Activated naive CD8-positive, alpha-beta T cell treated with anti-CD3 and anti-CD28 coated beads, Interleukin-2, amount 10 ng/mL, durations not matched to agents 7 days and 5 days (primary cell): ENCODE results near the gene SPTSSA. TPM values are rescaled to one million over a fixed set of nuclear protein-coding genes. Genes with fewer than 3 reads are reported as not detected.
"Not testable (repeated sequence)": the region's sequence is repeated elsewhere in the genome, so short reads cannot be mapped to it uniquely, and the experiment has no call there.

Experiments used
- ATAC-seq: fragments of 150-1000 bp; cut with Tn5 transposase; one replicate; pipeline ENCODE4 v1.10.0; 2021; ENCODE audit warnings: low read depth, moderate library complexity
- POLR2A ChIA-PET: fragments of 350-600 bp; sonication (Branson Sonifier 250); formaldehyde crosslinking; loops from one replicate; lab custom pipeline; 2021; ENCODE audit warnings: antibody characterized with exemption; lab: Charles Lee
- DNase-seq: peaks from one replicate; pipeline ENCODE4 v3.0.0; 2021
- H3K27ac Mint-ChIP-seq: one replicate; pipeline ENCODE4 v1.8.0; 2022; ENCODE audit warnings: mild to moderate bottlenecking, mixed read lengths
- H3K27me3 Mint-ChIP-seq: one replicate; pipeline ENCODE4 v1.8.0; 2022; ENCODE audit warnings: mild to moderate bottlenecking, moderate library complexity, mixed read lengths
- H3K36me3 Mint-ChIP-seq: one replicate; pipeline ENCODE4 v1.8.0; 2021; ENCODE audit warnings: mild to moderate bottlenecking, mixed read lengths
- H3K4me1 Mint-ChIP-seq: one replicate; pipeline ENCODE4 v1.8.0; 2021; ENCODE audit warnings: mixed read lengths
- H3K4me3 Mint-ChIP-seq: one replicate; pipeline ENCODE4 v1.8.0; 2022; ENCODE audit warnings: mild to moderate bottlenecking, moderate library complexity, mixed read lengths
- H3K9me3 Mint-ChIP-seq: one replicate; pipeline ENCODE4 v1.8.0; 2021; ENCODE audit warnings: mixed read lengths
- total RNA-seq, 2 experiments: library from RNA; stranded (reverse); gene quantifications; one replicate each; pipeline ENCODE4 v1.2.3, GENCODE V29; 2021

Gene SPTSSA
- total RNA-seq, 2 experiments from 2014 or later, result 10.3 to 11.5 TPM

GRCh38 chr14:34387974-34388516, 74.0 kb downstream of the SPTSSA start:
- DNase-seq, result no peak
- H3K4me3 Mint-ChIP-seq, result no peak overlapping the region
- no peaks in the 10 kb centered on the region for H3K4me1 Mint-ChIP-seq
- no peak for ATAC-seq
- H3K27ac Mint-ChIP-seq, result no peak overlapping the region
- no peaks in the 10 kb centered on the region for H3K36me3 Mint-ChIP-seq
- no peaks in the 10 kb centered on the region for H3K27me3 Mint-ChIP-seq
- POLR2A ChIA-PET, result no interaction called here
- H3K9me3 Mint-ChIP-seq, result peaks cover 3% of the 10 kb centered on the region

- Mint-ChIP-seq H3K27ac (no peak overlapping the region), H3K27me3 (no peaks in the 10 kb centered on the region), H3K36me3 (no peaks in the 10 kb centered on the region), H3K9me3 (peaks cover 3% of the 10 kb centered on the region), H3K4me1 (no peaks in the 10 kb centered on the region), H3K4me3 (no peak overlapping the region)
- DNase-seq (no peak), ATAC-seq (no peak)
- POLR2A ChIA-PET, result no interaction called here
Measured at GRCh38 chr14:34386865-34387485, 75.1 kb downstream of the SPTSSA start.

GRCh38 chr14:34385881-34386280, 76.2 kb downstream of the SPTSSA start:
- DNase-seq, H3K27ac Mint-ChIP-seq, H3K9me3 Mint-ChIP-seq, ATAC-seq, H3K36me3 Mint-ChIP-seq, H3K4me1 Mint-ChIP-seq, H3K27me3 Mint-ChIP-seq, POLR2A ChIA-PET, H3K4me3 Mint-ChIP-seq: not testable (repeated sequence)

- Mint-ChIP-seq H3K4me3 (no peak overlapping the region), H3K4me1 (no peaks in the 10 kb centered on the region), H3K9me3 (peaks cover 2% of the 10 kb centered on the region), H3K27me3 (no peaks in the 10 kb centered on the region), H3K36me3 (no peaks in the 10 kb centered on the region), H3K27ac (no peak overlapping the region)
- no peak for DNase-seq
- no peak for ATAC-seq
- POLR2A ChIA-PET, result no interaction called here
Measured at GRCh38 chr14:34383839-34384238, 78.2 kb downstream of the SPTSSA start.

Other genes starting within 250 kb of the SPTSSA start
- gene EAPP, start 77.5 kb upstream of the SPTSSA start, total RNA-seq, result 10 to 100 TPM; 44.6 to 44.7 TPM
- gene SNX6, start 167.9 kb upstream of the SPTSSA start, total RNA-seq, result 10 to 100 TPM; 78.3 to 81.8 TPM